HCT116 (cell line): ENCODE measurements around the gene ZRANB1. TPM values are rescaled to one million over a fixed set of nuclear protein-coding genes. Genes with fewer than 3 reads are reported as not detected.
"Not testable (repeated sequence)": the region's sequence is repeated elsewhere in the genome, so short reads cannot be mapped to it uniquely, and the experiment has no call there.

Experiments
- ATAC-seq: fragments of 200-7000 bp; cut with Tn5 transposase; 2 replicates; pipeline ENCODE4 v1.9.1; 2020; ENCODE audit warnings: mild to moderate bottlenecking, moderate library complexity
- BruUV-seq: library from RNA; stranded (reverse); fragments of 400-500 nt; replicated peaks from 2 replicates; lab custom pipeline; 2021; lab: Mats Ljungman, UMichigan
- CTCF ChIA-PET: fragments of 300-600 bp; sonication (Branson Sonifier 250); formaldehyde crosslinking; loops from one replicate; lab custom pipeline; 2021; ENCODE audit warnings: antibody characterized with exemption; lab: Charles Lee
- POLR2A ChIA-PET: fragments of 300-600, 350-600 bp; sonication (Branson Sonifier 250); formaldehyde crosslinking; loops from one replicate; lab custom pipeline; 2021; ENCODE audit warnings: antibody characterized with exemption; lab: Charles Lee
- RAD21 ChIA-PET, 2 experiments: fragments of 300-600 bp; sonication (Branson Sonifier 250); formaldehyde crosslinking; loops; one replicate each; lab custom pipeline; 2023; ENCODE audit warnings: low total read pairs in 2 of 2; ENCODE audit not compliant: uncharacterized antibody in 2 of 2, unreplicated experiment in 2 of 2, low non-redundant PET in 1 of 2; lab: Charles Lee
- DNase-seq: peaks from one replicate; pipeline ENCODE4 v3.0.0-alpha.2; 2010; ENCODE audit warnings: low read depth, low spot score
- H2AFZ ChIP-seq: fragments of 200-600 bp; shearing (Covaris generic), sonication (generic); 2 replicates; pipeline ENCODE4 v1.6.1; 2017; ENCODE audit warnings: low read depth, mixed run types, mixed read lengths, antibody characterized with exemption, low read length; ENCODE audit not compliant: poor library complexity, severe bottlenecking
- H3K27ac ChIP-seq: 2 replicates; pipeline ENCODE4 v1.5.1; 2012; ENCODE audit warnings: low read depth, low read length
- H3K27me3 ChIP-seq: fragments of 200-600 bp; sonication (generic); 2 replicates; pipeline ENCODE4 v1.6.1; 2016; ENCODE audit warnings: mixed run types, low read length, mixed read lengths; ENCODE audit not compliant: insufficient read depth
- H3K36me3 ChIP-seq, 2 experiments: fragments of 200-500 bp in 1 of 2; fragments of 200-600 bp in 1 of 2; sonication (Bioruptor generic) in 1 of 2; sonication (generic) in 1 of 2; 2 replicates each; pipeline versions ENCODE4 v1.5.1 to v1.6.1; 2014 to 2016; ENCODE audit warnings: low read length in 2 of 2, inconsistent platforms in 1 of 2, mixed read lengths in 1 of 2, mixed run types in 1 of 2; ENCODE audit not compliant: insufficient read depth in 2 of 2, control insufficient read depth in 1 of 2
- H3K4me1 ChIP-seq, 2 experiments: fragments of 200-600 bp in 1 of 2; sonication (generic) in 1 of 2; 2 replicates each; pipeline versions ENCODE4 v1.5.1 to v1.6.1; 2012 to 2017; ENCODE audit warnings: low read length in 2 of 2, inconsistent platforms in 1 of 2, mild to moderate bottlenecking in 1 of 2, mixed read lengths in 1 of 2, mixed run types in 1 of 2, moderate library complexity in 1 of 2; ENCODE audit not compliant: insufficient read depth in 2 of 2, control insufficient read depth in 1 of 2
- H3K4me2 ChIP-seq: fragments of 200-600 bp; sonication (generic); 2 replicates; pipeline ENCODE4 v1.6.1; 2017; ENCODE audit warnings: mixed run types, low read length, mixed read lengths
- H3K4me3 ChIP-seq, 2 experiments: fragments of 200-600 bp in 1 of 2; sonication (generic) in 1 of 2; replicated peaks in 1 of 2; 2 replicates each; pipeline ENCODE4 v1.5.1; 2011 to 2016; ENCODE audit warnings: low read length in 2 of 2, control low read depth in 1 of 2, low read depth in 1 of 2, mild to moderate bottlenecking in 1 of 2, mixed read lengths in 1 of 2, mixed run types in 1 of 2
- H3K79me2 ChIP-seq: fragments of 200-600 bp; sonication (generic); 2 replicates; pipeline ENCODE4 v1.6.1; 2017; ENCODE audit warnings: mild to moderate bottlenecking, mixed run types, low read length, moderate library complexity, mixed read lengths; ENCODE audit not compliant: insufficient read depth
- H3K9ac ChIP-seq: fragments of 200-600 bp; sonication (generic); 2 replicates; pipeline ENCODE4 v1.6.1; 2016; ENCODE audit warnings: low read length, mixed read lengths
- H3K9me2 ChIP-seq: fragments of 200-600 bp; sonication (generic), shearing (Covaris generic); 2 replicates; pipeline ENCODE4 v1.6.1; 2017; ENCODE audit warnings: mixed run types, mild to moderate bottlenecking, moderate library complexity; ENCODE audit not compliant: insufficient read depth
- H3K9me3 ChIP-seq, 2 experiments: fragments of 200-500 bp in 1 of 2; fragments of 200-600 bp in 1 of 2; sonication (Bioruptor generic) in 1 of 2; sonication (generic) in 1 of 2; 2 replicates each; pipeline ENCODE4 v1.6.1; 2014 to 2017; ENCODE audit warnings: low read length in 2 of 2, mixed read lengths in 2 of 2, inconsistent platforms in 1 of 2, low read depth in 1 of 2, mild to moderate bottlenecking in 1 of 2, mixed run types in 1 of 2, moderate library complexity in 1 of 2; ENCODE audit not compliant: control insufficient read depth in 1 of 2, insufficient read depth in 1 of 2
- H4K20me1 ChIP-seq: fragments of 200-600 bp; sonication (generic), shearing (Covaris generic); 2 replicates; pipeline ENCODE4 v1.6.1; 2017; ENCODE audit warnings: mixed run types, mild to moderate bottlenecking, moderate library complexity; ENCODE audit not compliant: insufficient read depth
- ATF3 ChIP-seq: IDR thresholded peaks from 2 replicates; pipeline ENCODE4 v1.6.1; 2012
- CBX3 ChIP-seq: IDR thresholded peaks from 2 replicates; pipeline ENCODE4 v1.6.1; 2012; ENCODE audit warnings: low read depth
- CEBPB ChIP-seq: IDR thresholded peaks from 2 replicates; pipeline ENCODE4 v1.6.1; 2012; ENCODE audit warnings: low read depth
- CTCF ChIP-seq, 3 experiments: fragments of 200-600 bp in 1 of 3; sonication (generic) in 1 of 3; IDR thresholded peaks in 2 of 3; conservative IDR thresholded peaks in 1 of 3; 2 replicates each; pipeline ENCODE4 v1.5.1; 2012 to 2017; ENCODE audit warnings: low read depth in 2 of 3, low read length in 2 of 3, antibody characterized with exemption in 1 of 3, borderline replicate concordance in 1 of 3, control low read depth in 1 of 3, mild to moderate bottlenecking in 1 of 3, mixed read lengths in 1 of 3, mixed run types in 1 of 3, moderate library complexity in 1 of 3; ENCODE audit not compliant: insufficient read depth in 1 of 3
- ELF1 ChIP-seq: IDR thresholded peaks from 2 replicates; pipeline ENCODE4 v1.6.1; 2012; ENCODE audit warnings: low read depth, borderline replicate concordance
- FOSL1 ChIP-seq: IDR thresholded peaks from 2 replicates; pipeline ENCODE4 v1.6.1; 2012; ENCODE audit warnings: low read depth
- RAD21 ChIP-seq: IDR thresholded peaks from 2 replicates; pipeline ENCODE4 v1.6.1; 2012; ENCODE audit warnings: low read depth, mild to moderate bottlenecking
- SIN3A ChIP-seq: IDR thresholded peaks from 2 replicates; pipeline ENCODE4 v1.6.1; 2012; ENCODE audit warnings: low read depth
- SRF ChIP-seq: IDR thresholded peaks from 2 replicates; pipeline ENCODE4 v1.6.1; 2012; ENCODE audit warnings: low read depth
- ZNF274 ChIP-seq: fragments of 200-500 bp; sonication (Bioruptor generic); IDR thresholded peaks from 2 replicates; pipeline ENCODE4 v1.6.1; 2014; ENCODE audit warnings: mild to moderate bottlenecking, low read depth, low read length, inconsistent platforms
- intact Hi-C: fragments of 100-400 bp; cut with micrococcal nuclease; formaldehyde crosslinking; loops from 2 replicates; pipeline ENCODE4 v1.10.0; 2022
- total RNA-seq: library from RNA; stranded (reverse); gene quantifications from one replicate; pipeline ENCODE4 v1.2.1, GENCODE V29; 2021; ENCODE audit not compliant: unreplicated experiment

Gene ZRANB1
- total RNA-seq, 1 experiment from 2014 or later = 23.9 TPM

- TF ChIP-seq CTCF (IDR thresholded peaks at IDR 0.05 in 2 of 3, conservative IDR thresholded peaks at IDR 0.05 in 1 of 3; ENCODE audit: borderline replicate concordance in 1 of 3, insufficient read depth in 1 of 3, low read depth in 2 of 3, low read length in 2 of 3) (no peak), RAD21 (no peak), SIN3A (no peak), FOSL1 (no peak)
- TF ChIP-seq, all 23 proteins: peak for 0
Observed at GRCh38 chr10:124987788-124988187, 45.9 kb downstream of the ZRANB1 start (continued).

GRCh38 chr10:124988753-124989152 is 46.8 kb downstream of the ZRANB1 start:
- intact Hi-C loops = loop anchor here (10.0 kb wide), 1 partner anchor 454 kb away; no protein-coding TSS in a partner anchor
- H3K9me2 ChIP-seq, CTCF ChIA-PET, H3K27me3 ChIP-seq, H3K4me1 ChIP-seq, H3K4me3 ChIP-seq, DNase-seq, RAD21 ChIA-PET, POLR2A ChIA-PET, H3K9me3 ChIP-seq, H3K79me2 ChIP-seq, H3K4me2 ChIP-seq, ATAC-seq, H3K9ac ChIP-seq, H2AFZ ChIP-seq, H3K27ac ChIP-seq: not testable (repeated sequence)
- Histone ChIP-seq H3K36me3 (peaks cover 52 to 69% of the 10 kb centered on the region in 2 experiments), H4K20me1 (peaks cover 10% of the 10 kb centered on the region)
- TSS peak; percentile 30 for BruUV-seq

- no peaks in the 10 kb centered on the region for H3K9me3 ChIP-seq
- ChIA-PET RAD21 (no interaction called here), POLR2A (no interaction called here), CTCF (no interaction called here)
- TF ChIP-seq CBX3 (no peak), ELF1 (no peak), CEBPB (no peak), ZNF274 (no peak), SRF (no peak), ATF3 (no peak)
- no peak overlapping the region for H3K9ac ChIP-seq
- BruUV-seq = no TSS peak
- H3K4me3 ChIP-seq = no peak overlapping the region
- no peak overlapping the region for H3K27ac ChIP-seq
- intact Hi-C loops = loop anchor here (10.0 kb wide), 1 partner anchor 455 kb away; no protein-coding TSS in a partner anchor
- H3K4me1 ChIP-seq = no peaks in the 10 kb centered on the region
- H3K79me2 ChIP-seq = peaks cover 6% of the 10 kb centered on the region; the same call in 1 of the 2 replicates
- no peaks in the 10 kb centered on the region for H3K27me3 ChIP-seq
- DNase-seq = no peak
- H3K36me3 ChIP-seq = peaks cover 55 to 67% of the 10 kb centered on the region in 2 experiments
- ATAC-seq = no peak
- no peaks in the 10 kb centered on the region for H3K9me2 ChIP-seq
- no peak overlapping the region for H3K4me2 ChIP-seq
- no peak overlapping the region for H2AFZ ChIP-seq
- H4K20me1 ChIP-seq = peaks cover 10% of the 10 kb centered on the region
Observed at GRCh38 chr10:124989526-124989925, 47.6 kb downstream of the ZRANB1 start.
